Upper lobe of right lung (tissue), 1 donor: Measurements from ENCODE around the gene CYB5D1. TPM values are rescaled to one million over a fixed set of nuclear protein-coding genes. Genes with fewer than 3 reads are reported as not detected.
A peak's percentile ranks its signal among the peaks of the same experiment; 100 is the strongest.

ENCODE experiments used
- ATAC-seq: fragments of 200-7000 bp; cut with Tn5 transposase; one replicate; pipeline ENCODE4 v1.9.1; 2020; ENCODE audit warnings: mild to moderate bottlenecking, moderate library complexity
- DNase-seq: peaks from one replicate; pipeline ENCODE4 v3.0.0-alpha.2; 2020
- H3K27ac ChIP-seq: fragments of 200-600 bp; one replicate; pipeline ENCODE4 v1.8.0; 2022
- H3K27me3 ChIP-seq: fragments of 200-600 bp; one replicate; pipeline ENCODE4 v1.8.0; 2022; ENCODE audit warnings: mild to moderate bottlenecking
- H3K36me3 ChIP-seq: fragments of 200-600 bp; one replicate; pipeline ENCODE4 v1.8.0; 2022
- H3K4me1 ChIP-seq: fragments of 200-600 bp; one replicate; pipeline ENCODE4 v1.8.0; 2022
- H3K4me3 ChIP-seq: fragments of 200-600 bp; one replicate; pipeline ENCODE4 v1.8.0; 2022; ENCODE audit warnings: mild to moderate bottlenecking
- H3K9me3 ChIP-seq: fragments of 200-600 bp; one replicate; pipeline ENCODE4 v1.8.0; 2022
- CTCF ChIP-seq: fragments of 200-600 bp; IDR thresholded peaks from one replicate; pipeline ENCODE4 v1.8.0; 2022; ENCODE audit warnings: antibody characterized with exemption
- intact Hi-C: fragments of 100-400 bp; cut with DNase I; formaldehyde crosslinking; loops from one replicate; pipeline ENCODE4 v1.11.0; 2022
- total RNA-seq: library from RNA; stranded (reverse); fragmentation: NEBNext Ultra II Directional; extraction: Animal tissue kit (Norgen Biotek cat#: 25700); gene quantifications from one replicate; pipeline ENCODE4 v1.2.1, GENCODE V29; 2021
- donor health status: DM: no; HTN: yes; CAD: no; lungs with severe emphysema.

Gene CYB5D1
- total RNA-seq, 1 donor from 2014 or later: 7.2 TPM

DNA sequence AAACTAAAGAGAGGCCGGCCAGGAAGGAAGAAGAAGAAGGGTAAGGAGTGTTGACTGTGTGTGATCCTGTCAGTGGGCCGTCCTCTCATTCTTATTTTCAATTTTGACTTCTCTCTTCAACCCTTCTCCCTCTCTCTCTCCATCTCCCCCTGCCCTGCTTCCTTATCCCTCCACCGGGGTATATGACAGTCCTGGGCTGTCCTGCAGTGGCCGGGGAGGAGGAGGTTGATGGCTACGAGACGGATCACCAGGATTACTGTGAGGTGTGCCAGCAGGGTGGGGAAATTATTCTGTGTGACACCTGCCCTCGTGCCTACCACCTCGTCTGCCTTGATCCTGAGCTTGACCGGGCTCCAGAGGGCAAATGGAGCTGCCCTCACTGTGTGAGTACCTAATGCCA lies 36.4 kb downstream of the CYB5D1 start:
- ATAC-seq (no peak), DNase-seq (peak; percentile 31)
- intact Hi-C loops: no loop called here
- Histone ChIP-seq H3K4me3 (no peak overlapping the region), H3K27me3 (no peaks in the 10 kb centered on the region), H3K27ac (no peak overlapping the region), H3K9me3 (no peaks in the 10 kb centered on the region), H3K4me1 (peaks cover 8% of the 10 kb centered on the region), H3K36me3 (peaks cover 88% of the 10 kb centered on the region)
- no peak for TF ChIP-seq CTCF

GRCh38 chr17:7894866-7895265 lies 37.1 kb downstream of the CYB5D1 start:
- DNase-seq (peak; percentile 10), ATAC-seq (no peak)
- intact Hi-C loops: no loop called here
- Histone ChIP-seq H3K27me3 (no peaks in the 10 kb centered on the region), H3K36me3 (peaks cover 93% of the 10 kb centered on the region), H3K27ac (no peak overlapping the region), H3K9me3 (no peaks in the 10 kb centered on the region), H3K4me3 (no peak overlapping the region), H3K4me1 (peaks cover 2% of the 10 kb centered on the region)
- TF ChIP-seq CTCF: no peak

DNA sequence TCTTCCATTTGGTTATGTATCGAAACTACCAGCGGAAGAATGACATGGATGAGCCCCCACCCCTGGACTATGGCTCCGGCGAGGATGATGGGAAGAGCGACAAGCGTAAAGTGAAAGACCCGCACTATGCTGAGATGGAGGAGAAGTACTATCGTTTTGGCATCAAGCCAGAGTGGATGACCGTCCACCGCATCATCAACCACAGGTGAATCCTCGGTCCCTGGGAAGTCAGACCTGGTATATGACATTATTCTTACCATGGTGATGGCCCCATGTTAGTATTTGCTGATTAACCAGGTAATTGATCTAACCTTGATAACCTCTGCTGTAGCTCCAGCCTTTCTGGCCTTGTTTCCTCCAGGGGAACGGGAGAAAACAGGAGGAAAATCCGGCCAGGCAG lies 39.3 kb downstream of the CYB5D1 start:
- Histone ChIP-seq H3K27me3 (no peaks in the 10 kb centered on the region), H3K9me3 (no peaks in the 10 kb centered on the region), H3K27ac (no peak overlapping the region), H3K4me1 (no peaks in the 10 kb centered on the region), H3K36me3 (peaks cover 97% of the 10 kb centered on the region), H3K4me3 (no peak overlapping the region)
- intact Hi-C loops: no loop called here
- peak; percentile 43 for DNase-seq
- ATAC-seq: no peak
- TF ChIP-seq CTCF: no peak

DNA sequence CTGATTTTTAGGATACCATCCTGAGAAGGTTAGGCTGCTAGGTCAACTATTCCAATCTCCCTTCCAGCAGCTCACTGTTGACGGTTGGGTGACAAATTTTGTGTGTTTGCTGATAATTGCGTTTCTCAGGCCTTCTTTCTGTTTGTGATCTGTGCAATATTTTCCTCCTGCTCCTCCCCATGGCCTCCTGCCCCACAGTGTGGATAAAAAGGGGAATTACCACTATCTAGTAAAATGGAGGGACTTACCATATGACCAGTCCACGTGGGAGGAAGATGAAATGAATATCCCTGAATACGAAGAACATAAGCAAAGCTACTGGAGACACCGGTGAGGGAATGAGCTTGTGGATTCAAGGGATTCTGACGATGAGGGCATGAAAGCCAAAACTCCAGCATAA lies 40.0 kb downstream of the CYB5D1 start:
- no peaks in the 10 kb centered on the region for H3K9me3 ChIP-seq
- no peaks in the 10 kb centered on the region for H3K4me1 ChIP-seq
- H3K36me3 ChIP-seq: peaks cover 97% of the 10 kb centered on the region
- ATAC-seq (peak; percentile 84), DNase-seq (peak; percentile 43)
- no peak overlapping the region for H3K27ac ChIP-seq
- TF ChIP-seq CTCF: peak; percentile 49
- intact Hi-C loops: no loop called here
- no peak overlapping the region for H3K4me3 ChIP-seq
- H3K27me3 ChIP-seq: no peaks in the 10 kb centered on the region

- H3K9me3 ChIP-seq: no peaks in the 10 kb centered on the region
- no peak for TF ChIP-seq CTCF
- DNase-seq (no peak), ATAC-seq (no peak)
- H3K27me3 ChIP-seq: no peaks in the 10 kb centered on the region
- no peaks in the 10 kb centered on the region for H3K4me1 ChIP-seq
- H3K36me3 ChIP-seq: peaks cover 100% of the 10 kb centered on the region
- intact Hi-C loops: no loop called here
- no peak overlapping the region for H3K4me3 ChIP-seq
- no peak overlapping the region for H3K27ac ChIP-seq
Observed at GRCh38 chr17:7903154-7904103, 45.6 kb downstream of the CYB5D1 start.
